SK-N-SH treated with all-trans-retinoic acid at 6 μM for 48 hours (cell line): ENCODE data around the gene GPR152.
A peak's percentile ranks its signal among the peaks of the same experiment; 100 is the strongest.

Experiments used
- ATAC-seq: fragments of 200-7000 bp; cut with Tn5 transposase; 3 replicates; pipeline ENCODE4 v1.9.1; 2020; ENCODE audit warnings: mild to moderate bottlenecking, moderate library complexity
- CSDC2 ChIP-seq: fragments of 250-450 bp; sonication (Bioruptor Pico); IDR thresholded peaks from 2 replicates; pipeline ENCODE4 v1.5.0; 2020; ENCODE audit warnings: mild to moderate bottlenecking, moderate library complexity
- GLIS3 ChIP-seq: fragments of 250-450 bp; sonication (Bioruptor Pico); IDR thresholded peaks from 2 replicates; pipeline ENCODE4 v1.5.0; 2020; ENCODE audit warnings: mild to moderate bottlenecking, moderate library complexity
- OSR1 ChIP-seq: fragments of 250-450 bp; sonication (Bioruptor Pico); IDR thresholded peaks from 2 replicates; pipeline ENCODE4 v1.8.0; 2022; ENCODE audit warnings: moderate library complexity, mild to moderate bottlenecking, inconsistent platforms
- PPARA ChIP-seq: fragments of 250-450 bp; sonication (Bioruptor Pico); IDR thresholded peaks from 2 replicates; pipeline ENCODE4 v1.5.0; 2020; ENCODE audit warnings: mild to moderate bottlenecking, borderline replicate concordance
- RARB ChIP-seq: fragments of 250-450 bp; sonication (Bioruptor Pico); IDR thresholded peaks from 2 replicates; pipeline ENCODE4 v1.8.0; 2021; ENCODE audit warnings: mild to moderate bottlenecking, moderate library complexity
- SNAI2 ChIP-seq: fragments of 250-450 bp; sonication (Bioruptor Pico); IDR thresholded peaks from 2 replicates; pipeline ENCODE4 v1.5.0; 2020; ENCODE audit warnings: mild to moderate bottlenecking, moderate library complexity
- TOX ChIP-seq: fragments of 250-450 bp; sonication (Bioruptor Pico); IDR thresholded peaks from 2 replicates; pipeline ENCODE4 v1.8.0; 2021; ENCODE audit warnings: mild to moderate bottlenecking, moderate library complexity, borderline replicate concordance
- ZC3H10 ChIP-seq: fragments of 250-450 bp; sonication (Bioruptor Pico); IDR thresholded peaks from 2 replicates; pipeline ENCODE4 v1.5.1; 2021; ENCODE audit warnings: mild to moderate bottlenecking, moderate library complexity
- ZFP3 ChIP-seq: fragments of 250-450 bp; sonication (Bioruptor Pico); IDR thresholded peaks from 2 replicates; pipeline ENCODE4 v1.5.0; 2020; ENCODE audit warnings: mild to moderate bottlenecking, moderate library complexity
- ZFP30 ChIP-seq: fragments of 450-650 bp; formaldehyde crosslinking; IDR thresholded peaks from 2 replicates; pipeline ENCODE4 v1.5.0; 2022; ENCODE audit warnings: mild to moderate bottlenecking, moderate library complexity
- ZNF565 ChIP-seq: fragments of 450-650 bp; formaldehyde crosslinking; conservative IDR thresholded peaks from 2 replicates; pipeline ENCODE4 v1.5.0; 2020; ENCODE audit warnings: low read depth, mild to moderate bottlenecking, moderate library complexity
- ZNF70 ChIP-seq: fragments of 450-650 bp; formaldehyde crosslinking; IDR thresholded peaks from 2 replicates; pipeline ENCODE4 v1.5.0; 2020; ENCODE audit warnings: mild to moderate bottlenecking, moderate library complexity
- TF ChIP-seq, protein P1 (sequence below): fragments of 250-450 bp; sonication (Bioruptor Pico); IDR thresholded peaks from 2 replicates; pipeline ENCODE4 v1.8.0; 2021; ENCODE audit warnings: low read depth, mild to moderate bottlenecking, moderate library complexity, borderline replicate concordance
- TF ChIP-seq, protein P2 (sequence below): fragments of 250-450 bp; sonication (Bioruptor Pico); IDR thresholded peaks from 2 replicates; pipeline ENCODE4 v1.5.0; 2020; ENCODE audit warnings: mild to moderate bottlenecking, moderate library complexity

The GPR152 gene

DNA sequence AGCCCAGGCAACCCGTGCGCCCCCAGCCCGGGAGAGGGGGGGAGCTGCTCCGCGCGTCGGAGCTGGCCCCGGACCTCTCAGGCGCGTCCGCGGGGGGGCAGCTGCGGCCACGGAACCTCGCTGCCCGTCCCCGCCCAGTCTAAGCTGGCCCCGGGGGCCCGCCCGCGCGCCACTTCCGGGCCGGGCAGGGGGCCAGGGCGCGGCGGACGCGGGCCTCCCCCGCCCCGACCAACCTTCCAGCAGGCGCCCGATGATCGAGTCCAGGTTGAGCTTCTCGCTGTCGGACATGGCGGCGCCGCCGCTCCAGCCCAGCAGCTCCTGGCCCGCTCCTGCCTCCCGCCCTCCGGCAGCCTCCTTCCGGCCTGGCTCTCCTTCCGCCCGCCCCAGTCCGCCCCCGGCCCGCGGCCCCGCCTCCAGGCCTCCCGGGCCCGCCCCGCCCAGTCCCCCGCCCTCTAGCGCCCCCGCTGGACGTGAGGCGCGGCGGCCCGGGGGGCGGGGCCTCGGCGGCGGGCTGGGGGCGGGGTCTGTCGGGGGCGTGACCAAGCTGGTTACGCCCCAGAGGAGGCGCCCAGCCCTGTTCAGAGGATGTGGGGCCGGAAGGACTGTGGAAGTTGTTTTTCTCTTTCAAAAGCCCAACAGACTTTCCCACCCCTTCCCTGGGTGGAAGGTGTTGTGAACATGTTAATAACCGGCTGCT is 50.9 kb downstream of the GPR152 start, which contains the start of gene PPP1CA:
Gene PPP1CA, minus strand, starts transcription at position 364 of the 697 bp plus-strand sequence. Its CDS starts 76 bp downstream, at position 288.
- TF ChIP-seq CSDC2 (CRISPR knock-in tag) (no peak), ZFP30 (CRISPR knock-in tag) (no peak), ZC3H10 (CRISPR knock-in tag) (no peak), ZNF565 (CRISPR knock-in tag) (no peak), PPARA (CRISPR knock-in tag) (no peak), ZNF70 (CRISPR knock-in tag) (no peak), ZFP3 (CRISPR knock-in tag) (no peak), OSR1 (CRISPR knock-in tag) (no peak), SNAI2 (CRISPR knock-in tag) (no peak), GLIS3 (CRISPR knock-in tag) (no peak), RARB (CRISPR knock-in tag) (no peak), TOX (no peak)
- TF ChIP-seq, protein P1, sequence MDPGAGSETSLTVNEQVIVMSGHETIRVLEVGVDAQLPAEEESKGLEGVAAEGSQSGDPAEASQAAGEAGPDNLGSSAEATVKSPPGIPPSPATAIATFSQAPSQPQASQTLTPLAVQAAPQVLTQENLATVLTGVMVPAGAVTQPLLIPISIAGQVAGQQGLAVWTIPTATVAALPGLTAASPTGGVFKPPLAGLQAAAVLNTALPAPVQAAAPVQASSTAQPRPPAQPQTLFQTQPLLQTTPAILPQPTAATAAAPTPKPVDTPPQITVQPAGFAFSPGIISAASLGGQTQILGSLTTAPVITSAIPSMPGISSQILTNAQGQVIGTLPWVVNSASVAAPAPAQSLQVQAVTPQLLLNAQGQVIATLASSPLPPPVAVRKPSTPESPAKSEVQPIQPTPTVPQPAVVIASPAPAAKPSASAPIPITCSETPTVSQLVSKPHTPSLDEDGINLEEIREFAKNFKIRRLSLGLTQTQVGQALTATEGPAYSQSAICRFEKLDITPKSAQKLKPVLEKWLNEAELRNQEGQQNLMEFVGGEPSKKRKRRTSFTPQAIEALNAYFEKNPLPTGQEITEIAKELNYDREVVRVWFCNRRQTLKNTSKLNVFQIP (CRISPR knock-in tag), result no peak
- TF ChIP-seq, protein P2, sequence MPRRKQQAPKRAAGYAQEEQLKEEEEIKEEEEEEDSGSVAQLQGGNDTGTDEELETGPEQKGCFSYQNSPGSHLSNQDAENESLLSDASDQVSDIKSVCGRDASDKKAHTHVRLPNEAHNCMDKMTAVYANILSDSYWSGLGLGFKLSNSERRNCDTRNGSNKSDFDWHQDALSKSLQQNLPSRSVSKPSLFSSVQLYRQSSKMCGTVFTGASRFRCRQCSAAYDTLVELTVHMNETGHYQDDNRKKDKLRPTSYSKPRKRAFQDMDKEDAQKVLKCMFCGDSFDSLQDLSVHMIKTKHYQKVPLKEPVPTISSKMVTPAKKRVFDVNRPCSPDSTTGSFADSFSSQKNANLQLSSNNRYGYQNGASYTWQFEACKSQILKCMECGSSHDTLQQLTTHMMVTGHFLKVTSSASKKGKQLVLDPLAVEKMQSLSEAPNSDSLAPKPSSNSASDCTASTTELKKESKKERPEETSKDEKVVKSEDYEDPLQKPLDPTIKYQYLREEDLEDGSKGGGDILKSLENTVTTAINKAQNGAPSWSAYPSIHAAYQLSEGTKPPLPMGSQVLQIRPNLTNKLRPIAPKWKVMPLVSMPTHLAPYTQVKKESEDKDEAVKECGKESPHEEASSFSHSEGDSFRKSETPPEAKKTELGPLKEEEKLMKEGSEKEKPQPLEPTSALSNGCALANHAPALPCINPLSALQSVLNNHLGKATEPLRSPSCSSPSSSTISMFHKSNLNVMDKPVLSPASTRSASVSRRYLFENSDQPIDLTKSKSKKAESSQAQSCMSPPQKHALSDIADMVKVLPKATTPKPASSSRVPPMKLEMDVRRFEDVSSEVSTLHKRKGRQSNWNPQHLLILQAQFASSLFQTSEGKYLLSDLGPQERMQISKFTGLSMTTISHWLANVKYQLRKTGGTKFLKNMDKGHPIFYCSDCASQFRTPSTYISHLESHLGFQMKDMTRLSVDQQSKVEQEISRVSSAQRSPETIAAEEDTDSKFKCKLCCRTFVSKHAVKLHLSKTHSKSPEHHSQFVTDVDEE, result no peak
- ATAC-seq, result peak; percentile 81
